ENCODE data around the gene SORCS2.

Gene SORCS2

GRCh38 chr4:7147661-7148310 lies 44.6 kb upstream of the SORCS2 start:
- no peak overlapping the region for H3K4me3 ChIP-seq (ENCODE audit: low read depth, low read length)
- TF ChIP-seq, protein P1, sequence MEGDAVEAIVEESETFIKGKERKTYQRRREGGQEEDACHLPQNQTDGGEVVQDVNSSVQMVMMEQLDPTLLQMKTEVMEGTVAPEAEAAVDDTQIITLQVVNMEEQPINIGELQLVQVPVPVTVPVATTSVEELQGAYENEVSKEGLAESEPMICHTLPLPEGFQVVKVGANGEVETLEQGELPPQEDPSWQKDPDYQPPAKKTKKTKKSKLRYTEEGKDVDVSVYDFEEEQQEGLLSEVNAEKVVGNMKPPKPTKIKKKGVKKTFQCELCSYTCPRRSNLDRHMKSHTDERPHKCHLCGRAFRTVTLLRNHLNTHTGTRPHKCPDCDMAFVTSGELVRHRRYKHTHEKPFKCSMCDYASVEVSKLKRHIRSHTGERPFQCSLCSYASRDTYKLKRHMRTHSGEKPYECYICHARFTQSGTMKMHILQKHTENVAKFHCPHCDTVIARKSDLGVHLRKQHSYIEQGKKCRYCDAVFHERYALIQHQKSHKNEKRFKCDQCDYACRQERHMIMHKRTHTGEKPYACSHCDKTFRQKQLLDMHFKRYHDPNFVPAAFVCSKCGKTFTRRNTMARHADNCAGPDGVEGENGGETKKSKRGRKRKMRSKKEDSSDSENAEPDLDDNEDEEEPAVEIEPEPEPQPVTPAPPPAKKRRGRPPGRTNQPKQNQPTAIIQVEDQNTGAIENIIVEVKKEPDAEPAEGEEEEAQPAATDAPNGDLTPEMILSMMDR (conservative IDR thresholded peaks at IDR 0.05; ENCODE audit: low read depth, low read length): no peak
- no peak for DNase-seq (ENCODE audit: low read depth)

DNA sequence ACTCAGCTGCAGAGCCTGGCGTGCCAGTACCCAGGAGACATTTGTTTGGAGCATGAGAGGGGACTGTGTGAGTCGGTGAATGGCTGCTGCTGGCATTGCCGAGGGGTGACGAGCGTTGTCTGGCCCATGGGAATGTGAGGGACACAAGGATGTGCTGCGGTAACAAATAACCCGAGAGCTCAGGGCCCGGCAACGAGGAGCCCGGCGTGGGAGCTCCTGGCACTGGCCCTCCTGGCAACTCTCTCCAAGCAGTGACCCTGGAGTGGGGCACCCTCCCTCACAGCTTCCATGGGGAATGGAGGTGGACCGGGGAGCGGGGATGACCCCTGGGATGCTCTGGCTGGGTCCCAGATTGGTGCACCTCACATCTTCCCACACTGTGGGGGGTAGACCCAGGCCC lies 44.0 kb upstream of the SORCS2 start:
- no peak overlapping the region for H3K4me3 ChIP-seq (ENCODE audit: low read depth, low read length)
- TF ChIP-seq, protein P1 (conservative IDR thresholded peaks at IDR 0.05; ENCODE audit: low read depth, low read length): no peak
- no peak for DNase-seq (ENCODE audit: low read depth)

- DNase-seq (ENCODE audit: low read depth): no peak
- TF ChIP-seq, protein P1 (conservative IDR thresholded peaks at IDR 0.05; ENCODE audit: low read depth, low read length): no peak
- no peak overlapping the region for H3K4me3 ChIP-seq (ENCODE audit: low read depth, low read length)
Observed at GRCh38 chr4:7150036-7150635, 42.2 kb upstream of the SORCS2 start.

- TF ChIP-seq, protein P1 (conservative IDR thresholded peaks at IDR 0.05; ENCODE audit: low read depth, low read length): peak; percentile 49
- H3K4me3 ChIP-seq (ENCODE audit: low read depth, low read length): no peak overlapping the region
- no peak for DNase-seq (ENCODE audit: low read depth)
Observed at GRCh38 chr4:7151668-7152227, 40.6 kb upstream of the SORCS2 start.

GRCh38 chr4:7153711-7154110 lies 38.6 kb upstream of the SORCS2 start:
- no peak for DNase-seq (ENCODE audit: low read depth)
- no peak overlapping the region for H3K4me3 ChIP-seq (ENCODE audit: low read depth, low read length)
- TF ChIP-seq, protein P1 (conservative IDR thresholded peaks at IDR 0.05; ENCODE audit: low read depth, low read length): no peak

GRCh38 chr4:7154351-7154981 lies 37.9 kb upstream of the SORCS2 start:
- no peak overlapping the region for H3K4me3 ChIP-seq (ENCODE audit: low read depth, low read length)
- TF ChIP-seq, protein P1 (conservative IDR thresholded peaks at IDR 0.05; ENCODE audit: low read depth, low read length): no peak
- no peak for DNase-seq (ENCODE audit: low read depth)

Measured in choroid plexus epithelial cell (primary cell).